Measurements from ENCODE around the gene RELL1. TPM values are rescaled to one million over a fixed set of nuclear protein-coding genes. Genes with fewer than 3 reads are reported as not detected.
A peak's percentile ranks its signal among the peaks of the same experiment; 100 is the strongest.

RELL1 gene
- total RNA-seq, 1 donor from 2014 or later: 74.7 TPM

DNA sequence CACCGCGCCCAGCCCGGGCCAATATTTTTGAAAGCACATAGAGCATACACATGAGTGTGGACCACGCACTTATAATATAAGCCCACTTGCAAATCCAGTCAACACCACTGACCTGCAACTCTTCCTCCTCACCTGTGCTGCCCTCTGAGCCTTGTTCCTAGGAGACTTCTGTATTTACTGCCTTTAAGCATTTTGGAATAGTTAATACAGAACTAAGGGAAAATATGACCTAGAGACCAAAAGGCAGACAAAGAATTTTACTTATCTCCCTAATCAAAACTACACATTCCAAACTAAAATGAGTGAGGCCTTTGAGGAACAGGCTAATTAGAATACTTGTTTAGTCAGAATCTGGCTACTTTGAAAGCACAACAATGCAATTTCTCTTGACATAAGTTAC, 89.1 kb downstream of the RELL1 start:
- DNase-seq: no peak

DNA sequence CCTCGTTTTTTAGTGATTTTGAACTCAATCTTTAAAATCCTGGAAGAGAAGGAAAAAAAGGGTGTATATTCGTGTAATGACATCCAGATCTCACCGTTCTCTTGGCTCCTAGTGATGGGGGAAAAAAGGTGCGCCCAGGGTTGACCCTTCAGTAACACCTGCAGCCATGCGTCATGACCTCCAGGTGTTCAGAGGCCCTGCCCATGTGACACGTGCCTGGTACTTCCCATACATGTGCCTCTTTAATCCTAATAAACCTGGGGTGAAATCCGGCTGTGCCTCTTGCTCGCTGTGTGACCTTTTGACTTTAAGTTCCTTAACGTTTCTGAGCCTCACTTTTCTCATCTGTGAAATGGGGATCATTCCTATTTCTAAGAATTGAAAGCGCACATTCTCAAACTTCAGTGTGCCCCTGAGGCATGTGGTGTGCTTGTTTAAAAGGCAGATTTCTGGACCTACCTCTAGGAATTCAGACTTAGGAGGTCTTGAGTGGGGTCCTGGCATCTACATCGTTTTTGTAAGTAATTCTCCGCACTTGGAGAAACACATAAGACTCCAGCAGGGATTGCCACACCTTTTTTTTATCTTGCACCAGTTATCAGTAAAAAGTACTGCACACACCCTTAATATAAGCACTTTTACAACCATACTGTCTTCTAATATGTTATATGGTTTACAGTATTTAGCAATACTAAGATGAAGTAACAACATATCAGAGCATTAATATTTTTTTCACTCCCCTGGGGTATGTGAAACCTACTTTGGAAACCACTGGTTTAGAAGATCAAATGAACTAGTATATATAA, 90.1 kb downstream of the RELL1 start:
- DNase-seq: no peak

DNA sequence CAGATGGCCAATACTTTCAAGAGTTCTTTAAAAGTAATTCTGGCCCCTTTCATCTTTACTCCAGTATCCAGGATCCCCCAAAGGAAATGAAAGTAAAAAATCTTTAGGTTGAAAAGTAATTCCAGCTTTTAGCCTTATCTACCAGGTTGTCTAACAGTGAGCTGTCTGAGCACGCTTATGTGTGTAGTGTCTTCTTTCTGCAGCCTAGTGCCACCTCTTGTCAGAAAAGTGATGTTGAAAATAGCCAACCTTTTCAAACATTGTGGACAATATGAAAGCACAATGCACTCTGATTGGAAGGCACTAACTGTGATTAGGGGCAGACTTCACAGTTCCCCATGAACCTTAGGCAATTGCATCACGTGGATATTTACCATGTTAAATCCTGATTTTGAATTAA, 92.1 kb downstream of the RELL1 start:
- no peak for DNase-seq

- DNase-seq: no peak
These were observed 94.8 kb downstream of the RELL1 start for GRCh38 chr4:37591349-37591748.

- DNase-seq: peak; percentile 24
These were observed 96.2 kb downstream of the RELL1 start for GRCh38 chr4:37590016-37590415.

- DNase-seq: no peak
These were observed 98.0 kb downstream of the RELL1 start for GRCh38 chr4:37588150-37588549.

- DNase-seq: no peak
These were observed 100.0 kb downstream of the RELL1 start for GRCh38 chr4:37586194-37586593.

DNA sequence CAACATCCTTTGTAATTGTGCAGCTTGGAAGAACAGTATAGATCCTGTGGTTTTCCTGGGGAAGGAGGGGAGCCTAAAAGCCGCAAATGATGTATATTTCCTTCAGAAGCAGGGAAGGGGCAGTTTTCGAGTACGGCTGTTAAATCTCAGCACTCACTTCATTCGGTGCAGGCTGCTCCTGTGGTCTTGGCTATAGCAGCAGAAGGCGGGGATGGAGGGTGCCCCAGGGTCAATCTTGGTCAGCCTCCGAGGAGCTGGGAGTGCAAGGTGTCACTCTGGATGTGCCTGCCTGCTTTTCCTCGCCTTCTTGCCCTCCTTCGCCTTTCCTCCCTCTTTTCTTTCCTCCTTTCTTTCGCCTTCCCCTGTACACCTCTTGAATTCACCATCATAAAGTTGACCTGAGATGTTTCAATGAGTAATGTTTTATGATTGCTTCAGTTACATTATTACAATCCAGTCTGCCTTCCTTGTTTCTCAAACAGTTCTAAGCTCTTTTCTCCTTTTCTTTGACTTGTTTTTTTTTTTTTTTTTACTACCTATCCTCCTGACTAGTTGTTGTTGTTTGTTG, 101.6 kb downstream of the RELL1 start:
- DNase-seq: no peak

- no peak for DNase-seq
These were observed 102.1 kb downstream of the RELL1 start for GRCh38 chr4:37584071-37584470.

- no peak for DNase-seq
These were observed 112.6 kb downstream of the RELL1 start for GRCh38 chr4:37573566-37573965.

DNA sequence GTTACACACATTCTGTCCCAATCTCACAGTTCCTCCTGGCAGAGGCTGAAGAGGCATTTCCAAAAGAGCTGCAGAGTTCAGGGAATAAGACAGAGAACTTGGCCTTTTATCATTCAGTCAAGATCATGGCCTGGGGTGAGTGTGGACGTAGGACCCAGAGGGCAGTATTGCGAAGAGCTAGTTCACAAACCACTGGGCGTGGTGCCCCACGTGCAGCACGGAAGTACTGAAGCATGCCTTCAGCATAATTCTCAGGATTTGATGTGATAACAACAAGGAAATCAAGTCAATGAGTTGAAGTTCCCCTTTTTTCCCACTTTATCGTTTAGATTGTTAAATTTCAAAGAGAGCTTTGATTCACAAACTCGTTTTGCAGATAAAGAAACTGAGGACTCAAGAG, 117.7 kb downstream of the RELL1 start:
- no peak for DNase-seq

DNA sequence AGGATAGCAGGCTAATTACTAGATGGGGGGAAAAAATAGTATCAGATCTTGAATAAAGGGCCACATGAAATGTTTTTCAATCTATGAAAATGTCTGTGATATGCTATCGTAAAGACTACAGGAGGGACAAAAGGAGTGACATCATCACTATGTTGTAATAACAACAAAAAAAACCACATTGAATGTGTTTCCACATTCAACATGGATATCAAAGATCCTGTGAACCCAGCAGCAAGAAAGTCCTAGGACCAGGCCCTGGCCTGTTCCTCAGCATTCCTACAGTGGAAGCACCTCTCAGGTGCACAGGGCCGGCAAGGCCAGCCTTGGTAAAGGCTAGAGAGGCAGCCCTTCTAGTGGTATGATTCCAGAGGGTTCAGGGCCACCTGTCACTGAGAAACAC, 118.3 kb downstream of the RELL1 start:
- no peak for DNase-seq

DNA sequence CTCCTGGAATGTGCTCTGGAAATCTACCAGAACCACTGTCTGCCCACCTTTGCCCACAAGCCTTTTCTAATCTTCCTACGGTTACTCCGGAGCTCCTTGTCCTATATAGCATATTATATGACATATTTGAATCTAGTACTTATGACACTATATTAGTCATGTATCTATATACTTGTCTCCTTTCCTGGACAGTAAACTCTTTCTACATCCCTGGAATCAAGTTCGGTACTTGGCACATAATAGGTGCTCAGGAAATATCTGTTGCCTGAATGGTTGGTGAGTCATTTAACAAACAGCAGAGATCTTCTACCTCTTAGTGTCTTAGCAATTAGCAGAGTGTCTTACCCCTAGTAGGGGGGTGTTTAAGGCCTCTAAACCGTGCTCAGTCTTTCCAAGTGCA, 123.6 kb downstream of the RELL1 start:
- DNase-seq: no peak

GRCh38 chr4:37561803-37562207, 124.4 kb downstream of the RELL1 start:
- no peak for DNase-seq

DNA sequence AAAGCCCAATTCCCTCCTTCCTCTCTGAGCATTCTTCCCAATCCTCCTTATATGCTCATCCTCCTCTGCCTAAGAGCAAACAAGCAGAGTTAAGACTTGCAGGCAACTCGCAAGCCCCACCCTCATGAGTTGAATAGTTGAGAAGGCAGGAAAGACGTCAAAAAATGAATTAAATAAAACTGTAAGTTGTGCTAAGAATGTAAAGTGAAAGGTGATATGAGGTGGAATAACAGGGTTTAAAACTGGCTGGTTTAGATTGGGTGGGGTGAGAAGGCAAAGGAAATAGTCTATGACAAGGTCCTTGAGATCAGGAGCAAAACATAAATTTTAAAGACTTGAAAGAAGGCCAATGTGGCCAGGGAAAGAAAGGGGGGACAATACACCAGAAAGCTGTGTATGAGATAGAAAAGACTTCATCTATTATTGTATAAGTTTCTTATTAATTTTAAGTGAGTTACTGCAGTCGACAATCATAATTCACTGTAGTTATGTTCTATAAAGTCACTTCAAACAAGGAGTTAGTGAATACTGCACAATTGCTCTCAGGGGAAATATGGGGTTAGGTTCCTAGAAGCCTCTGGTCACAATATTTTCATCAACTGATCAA, 124.9 kb downstream of the RELL1 start:
- DNase-seq: no peak

Small RNA genes within 50 kb of the gene (small RNA-seq; reads per million reads assigned to genes)
- not detected for gene RF00019 (ENCODE audit: low replicate concordance)

Other genes starting within 250 kb of the RELL1 start
- gene PGM2, start 140.3 kb upstream of the RELL1 start, total RNA-seq: 22.0 TPM
- 90.2 TPM for gene TBC1D1, start 204.7 kb upstream of the RELL1 start, total RNA-seq

Measured in tongue (tissue), 3 donors.